ENCODE measurements around the gene SLC2A9.
"Not testable (repeated sequence)": the region's sequence is repeated elsewhere in the genome, so short reads cannot be mapped to it uniquely, and the experiment has no call there.

The SLC2A9 gene

GRCh38 chr4:9994246-9994847, 26.9 kb downstream of the SLC2A9 start:
- no peak for DNase-seq

GRCh38 chr4:9989918-9990635, 31.2 kb downstream of the SLC2A9 start:
- DNase-seq, result no peak

- no peak for DNase-seq
Measured at GRCh38 chr4:9988933-9989332, 32.4 kb downstream of the SLC2A9 start.

- DNase-seq, result no peak
Measured at GRCh38 chr4:9988363-9988749, 32.9 kb downstream of the SLC2A9 start.

GRCh38 chr4:9987749-9988362, 33.4 kb downstream of the SLC2A9 start:
- no peak for DNase-seq

GRCh38 chr4:9984621-9985020, 36.7 kb downstream of the SLC2A9 start:
- no peak for DNase-seq

- no peak for DNase-seq
Measured at GRCh38 chr4:9983211-9983610, 38.1 kb downstream of the SLC2A9 start.

- DNase-seq, result not testable (repeated sequence)
Measured at GRCh38 chr4:9981899-9982298, 39.4 kb downstream of the SLC2A9 start.

- no peak for DNase-seq
Measured at GRCh38 chr4:9980898-9981297, 40.4 kb downstream of the SLC2A9 start.

GRCh38 chr4:9979101-9979701, 42.1 kb downstream of the SLC2A9 start:
- DNase-seq, result no peak

- DNase-seq, result no peak
Measured at GRCh38 chr4:9977518-9978031, 43.7 kb downstream of the SLC2A9 start.

GRCh38 chr4:9976781-9977180, 44.5 kb downstream of the SLC2A9 start:
- no peak for DNase-seq

GRCh38 chr4:9976293-9976692, 45.0 kb downstream of the SLC2A9 start:
- no peak for DNase-seq

GRCh38 chr4:9971711-9972110, 49.6 kb downstream of the SLC2A9 start:
- DNase-seq, result no peak

- DNase-seq, result no peak
Measured at GRCh38 chr4:9970399-9971011, 50.8 kb downstream of the SLC2A9 start.

GRCh38 chr4:9969526-9970398, 51.5 kb downstream of the SLC2A9 start:
- no peak for DNase-seq

- no peak for DNase-seq
Measured at GRCh38 chr4:9968472-9968871, 52.8 kb downstream of the SLC2A9 start.

GRCh38 chr4:9964879-9965278, 56.4 kb downstream of the SLC2A9 start:
- DNase-seq, result no peak

- no peak for DNase-seq
Measured at GRCh38 chr4:9963328-9963727, 58.0 kb downstream of the SLC2A9 start.

- no peak for DNase-seq
Measured at GRCh38 chr4:9962611-9963314, 58.5 kb downstream of the SLC2A9 start.

- DNase-seq, result no peak
Measured at GRCh38 chr4:9954468-9954867, 66.8 kb downstream of the SLC2A9 start.

- no peak for DNase-seq
Measured at GRCh38 chr4:9953089-9953488, 68.2 kb downstream of the SLC2A9 start.
